Measurements from ENCODE around the gene ANKMY2.

DNA sequence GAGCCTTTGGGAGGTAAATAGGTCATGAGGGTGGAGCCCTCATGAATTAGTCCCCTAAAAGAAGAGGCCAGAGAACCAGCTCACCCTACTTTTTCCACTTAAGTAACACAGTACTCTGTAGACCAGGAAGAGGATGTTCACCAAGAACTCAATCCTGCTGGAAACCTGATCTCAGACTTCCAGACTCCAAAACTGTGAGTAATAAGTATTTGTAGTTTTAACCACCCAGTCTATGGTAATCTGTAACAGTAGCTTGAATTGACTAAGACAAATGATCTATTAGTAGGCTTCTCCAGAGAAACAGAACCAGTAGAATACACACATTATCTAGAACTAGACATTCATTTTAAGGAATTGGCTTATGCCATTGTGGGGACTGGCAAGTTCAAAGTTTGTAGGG lies 51.5 kb downstream of the ANKMY2 start:
- TF ChIP-seq, protein P1, sequence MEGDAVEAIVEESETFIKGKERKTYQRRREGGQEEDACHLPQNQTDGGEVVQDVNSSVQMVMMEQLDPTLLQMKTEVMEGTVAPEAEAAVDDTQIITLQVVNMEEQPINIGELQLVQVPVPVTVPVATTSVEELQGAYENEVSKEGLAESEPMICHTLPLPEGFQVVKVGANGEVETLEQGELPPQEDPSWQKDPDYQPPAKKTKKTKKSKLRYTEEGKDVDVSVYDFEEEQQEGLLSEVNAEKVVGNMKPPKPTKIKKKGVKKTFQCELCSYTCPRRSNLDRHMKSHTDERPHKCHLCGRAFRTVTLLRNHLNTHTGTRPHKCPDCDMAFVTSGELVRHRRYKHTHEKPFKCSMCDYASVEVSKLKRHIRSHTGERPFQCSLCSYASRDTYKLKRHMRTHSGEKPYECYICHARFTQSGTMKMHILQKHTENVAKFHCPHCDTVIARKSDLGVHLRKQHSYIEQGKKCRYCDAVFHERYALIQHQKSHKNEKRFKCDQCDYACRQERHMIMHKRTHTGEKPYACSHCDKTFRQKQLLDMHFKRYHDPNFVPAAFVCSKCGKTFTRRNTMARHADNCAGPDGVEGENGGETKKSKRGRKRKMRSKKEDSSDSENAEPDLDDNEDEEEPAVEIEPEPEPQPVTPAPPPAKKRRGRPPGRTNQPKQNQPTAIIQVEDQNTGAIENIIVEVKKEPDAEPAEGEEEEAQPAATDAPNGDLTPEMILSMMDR (IDR thresholded peaks at IDR 0.05): no peak
- no peak for TF ChIP-seq EZH2phosphoT487 (IDR thresholded peaks at IDR 0.05)
